ENCODE measurements around the gene TAF15.

GRCh38 chr17:35774499-35774898, 34.8 kb upstream of the TAF15 start:
- TF ChIP-seq USF2 (IDR thresholded peaks at IDR 0.05; ENCODE audit: low read depth, low read length) = no peak
- TF ChIP-seq CTCF (conservative IDR thresholded peaks at IDR 0.05; ENCODE audit: low read depth, low read length) = no peak
- TF ChIP-seq, protein P1, sequence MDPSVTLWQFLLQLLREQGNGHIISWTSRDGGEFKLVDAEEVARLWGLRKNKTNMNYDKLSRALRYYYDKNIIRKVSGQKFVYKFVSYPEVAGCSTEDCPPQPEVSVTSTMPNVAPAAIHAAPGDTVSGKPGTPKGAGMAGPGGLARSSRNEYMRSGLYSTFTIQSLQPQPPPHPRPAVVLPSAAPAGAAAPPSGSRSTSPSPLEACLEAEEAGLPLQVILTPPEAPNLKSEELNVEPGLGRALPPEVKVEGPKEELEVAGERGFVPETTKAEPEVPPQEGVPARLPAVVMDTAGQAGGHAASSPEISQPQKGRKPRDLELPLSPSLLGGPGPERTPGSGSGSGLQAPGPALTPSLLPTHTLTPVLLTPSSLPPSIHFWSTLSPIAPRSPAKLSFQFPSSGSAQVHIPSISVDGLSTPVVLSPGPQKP (IDR thresholded peaks at IDR 0.05; ENCODE audit: borderline replicate concordance, low read depth, low read length) = no peak
- no peak for TF ChIP-seq SMC3 (IDR thresholded peaks at IDR 0.05; ENCODE audit: low read depth, low read length)

Measured in IMR-90 (cell line).